Ovary (tissue), 3 donors: ENCODE results near the gene EIF6.

Source experiments
- CTCF ChIP-seq, 3 donors: fragments of 450-650 bp in 2 of 3; fragments of 200-600 bp in 1 of 3; IDR thresholded peaks; one replicate each; pipeline versions ENCODE4 v1.5.1 to v1.8.0; 2016 to 2022; ENCODE audit warnings: antibody characterized with exemption in 3 of 3, mild to moderate bottlenecking in 1 of 3
- EP300 ChIP-seq: sonication (generic); formaldehyde crosslinking; IDR thresholded peaks from one replicate; pipeline ENCODE4 v1.6.1; 2017; ENCODE audit warnings: antibody characterized with exemption
- POLR2A ChIP-seq: fragments of 450-650 bp; IDR thresholded peaks from one replicate; pipeline ENCODE4 v1.6.1; 2017; ENCODE audit warnings: antibody characterized with exemption, mild to moderate bottlenecking, moderate library complexity
- donor health status: DM: no; HTN: no; CAD: no.

- TF ChIP-seq CTCF (IDR thresholded peaks at IDR 0.05) (peak in 1 of 3 donors; percentile 21), POLR2A (no peak), EP300 (no peak)
These were observed 15.4 kb downstream of the EIF6 start for GRCh38 chr20:35269055-35269781.
